ENCODE results near the gene FHIT.

Gene FHIT

GRCh38 chr3:60764870-60765269, 486.4 kb downstream of the FHIT start:
- no peak for DNase-seq (ENCODE audit: low read depth, low spot score)
- H3K4me3 ChIP-seq (ENCODE audit: low read length): no peak overlapping the region

GRCh38 chr3:60760145-60760544, 491.1 kb downstream of the FHIT start:
- H3K4me3 ChIP-seq (ENCODE audit: low read length): no peak overlapping the region
- DNase-seq (ENCODE audit: low read depth, low spot score): no peak

GRCh38 chr3:60759439-60759838, 491.8 kb downstream of the FHIT start:
- no peak overlapping the region for H3K4me3 ChIP-seq (ENCODE audit: low read length)
- DNase-seq (ENCODE audit: low read depth, low spot score): no peak

- no peak for DNase-seq (ENCODE audit: low read depth, low spot score)
- no peak overlapping the region for H3K4me3 ChIP-seq (ENCODE audit: low read length)
These were observed 492.4 kb downstream of the FHIT start for GRCh38 chr3:60758831-60759230.

- no peak overlapping the region for H3K4me3 ChIP-seq (ENCODE audit: low read length)
- peak; percentile 17 for DNase-seq (ENCODE audit: low read depth, low spot score)
These were observed 493.1 kb downstream of the FHIT start for GRCh38 chr3:60758171-60758570.

GRCh38 chr3:60757724-60758123, 493.5 kb downstream of the FHIT start:
- no peak overlapping the region for H3K4me3 ChIP-seq (ENCODE audit: low read length)
- no peak for DNase-seq (ENCODE audit: low read depth, low spot score)

- DNase-seq (ENCODE audit: low read depth, low spot score): no peak
- H3K4me3 ChIP-seq (ENCODE audit: low read length): no peak overlapping the region
These were observed 494.8 kb downstream of the FHIT start for GRCh38 chr3:60756241-60757030.

GRCh38 chr3:60755094-60755493, 496.2 kb downstream of the FHIT start:
- H3K4me3 ChIP-seq (ENCODE audit: low read length): no peak overlapping the region
- DNase-seq (ENCODE audit: low read depth, low spot score): no peak

GRCh38 chr3:60754617-60755016, 496.6 kb downstream of the FHIT start:
- DNase-seq (ENCODE audit: low read depth, low spot score): no peak

GRCh38 chr3:60752809-60753208, 498.4 kb downstream of the FHIT start:
- DNase-seq (ENCODE audit: low read depth, low spot score): no peak
- no peak overlapping the region for H3K4me3 ChIP-seq (ENCODE audit: low read length)

More at GRCh38 chr3:60754617-60755016, 496.6 kb downstream of the FHIT start:
- H3K4me3 ChIP-seq (ENCODE audit: low read length): no peak overlapping the region

- no peak overlapping the region for H3K4me3 ChIP-seq (ENCODE audit: low read length)
- DNase-seq (ENCODE audit: low read depth, low spot score): no peak
These were observed 504.4 kb downstream of the FHIT start for GRCh38 chr3:60746695-60747416.

GRCh38 chr3:60746043-60746638, 505.1 kb downstream of the FHIT start:
- DNase-seq (ENCODE audit: low read depth, low spot score): no peak
- no peak overlapping the region for H3K4me3 ChIP-seq (ENCODE audit: low read length)

GRCh38 chr3:60743631-60744164, 507.6 kb downstream of the FHIT start:
- H3K4me3 ChIP-seq (ENCODE audit: low read length): no peak overlapping the region
- DNase-seq (ENCODE audit: low read depth, low spot score): no peak

- no peak for DNase-seq (ENCODE audit: low read depth, low spot score)
- no peak overlapping the region for H3K4me3 ChIP-seq (ENCODE audit: low read length)
These were observed 508.6 kb downstream of the FHIT start for GRCh38 chr3:60742606-60743145.

- H3K4me3 ChIP-seq (ENCODE audit: low read length): no peak overlapping the region
- no peak for DNase-seq (ENCODE audit: low read depth, low spot score)
These were observed 513.4 kb downstream of the FHIT start for GRCh38 chr3:60737633-60738399.

- H3K4me3 ChIP-seq (ENCODE audit: low read length): no peak overlapping the region
- no peak for DNase-seq (ENCODE audit: low read depth, low spot score)
These were observed 520.9 kb downstream of the FHIT start for GRCh38 chr3:60730371-60730770.

GRCh38 chr3:60729056-60729455, 522.2 kb downstream of the FHIT start:
- no peak for DNase-seq (ENCODE audit: low read depth, low spot score)
- H3K4me3 ChIP-seq (ENCODE audit: low read length): no peak overlapping the region

- DNase-seq (ENCODE audit: low read depth, low spot score): no peak
These were observed 523.2 kb downstream of the FHIT start for GRCh38 chr3:60728006-60728405.

GRCh38 chr3:60720736-60721135, 530.5 kb downstream of the FHIT start:
- no peak for DNase-seq (ENCODE audit: low read depth, low spot score)
- H3K4me3 ChIP-seq (ENCODE audit: low read length): no peak overlapping the region

More at GRCh38 chr3:60728006-60728405, 523.2 kb downstream of the FHIT start:
- H3K4me3 ChIP-seq (ENCODE audit: low read length): no peak overlapping the region
